Measurements from ENCODE around the gene PPP3R1.

Gene PPP3R1

GRCh38 chr2:68135448-68136320 lies 116.6 kb downstream of the PPP3R1 start:
- DNase-seq = no peak

GRCh38 chr2:68134554-68134953 lies 117.8 kb downstream of the PPP3R1 start:
- DNase-seq = no peak

GRCh38 chr2:68134120-68134519 lies 118.2 kb downstream of the PPP3R1 start:
- DNase-seq = no peak
